Sigmoid colon (tissue), 7 donors: ENCODE data around the gene CEBPG. TPM values are rescaled to one million over a fixed set of nuclear protein-coding genes. Genes with fewer than 3 reads are reported as not detected.

Experiments
- DNase-seq: peaks from one replicate; pipeline ENCODE4 v3.0.0-alpha.2; 2019
- H3K27ac ChIP-seq, 4 donors: fragments of 200-600 bp; sonication (generic); one replicate each; pipeline ENCODE4 v1.5.1; 2016 to 2019; ENCODE audit warnings: mild to moderate bottlenecking in 1 of 4
- H3K27me3 ChIP-seq, 3 donors: fragments of 200-600 bp; sonication (generic); one replicate each; pipeline ENCODE4 v1.5.1; 2019; ENCODE audit warnings: mild to moderate bottlenecking in 1 of 3
- H3K36me3 ChIP-seq, 4 donors: fragments of 200-600 bp; sonication (generic); one replicate each; pipeline ENCODE4 v1.5.1; 2016 to 2019
- H3K4me1 ChIP-seq, 4 donors: fragments of 200-600 bp; sonication (generic); one replicate each; pipeline ENCODE4 v1.5.1; 2017 to 2019
- H3K4me3 ChIP-seq, 4 donors: fragments of 200-600 bp; sonication (generic); one replicate each; pipeline ENCODE4 v1.5.1; 2017 to 2019; ENCODE audit warnings: mild to moderate bottlenecking in 2 of 4, moderate library complexity in 1 of 4
- H3K9me3 ChIP-seq, 4 donors: fragments of 200-600 bp in 3 of 4; sonication (generic) in 3 of 4; one replicate each; pipeline versions ENCODE4 v1.5.1 to v1.6.1; 2013 to 2019
- CTCF ChIP-seq, 4 experiments: fragments of 450-650 bp in 3 of 4; fragments of 200-600 bp in 1 of 4; IDR thresholded peaks; one replicate each; pipeline ENCODE4 v1.5.1; 2016 to 2019; ENCODE audit warnings: antibody characterized with exemption in 4 of 4, mild to moderate bottlenecking in 3 of 4, moderate library complexity in 2 of 4
- EP300 ChIP-seq, 4 donors: sonication (generic); formaldehyde crosslinking; IDR thresholded peaks; one replicate each; pipeline ENCODE4 v1.6.1; 2017; ENCODE audit warnings: antibody characterized with exemption in 4 of 4
- POLR2A ChIP-seq, 2 donors: fragments of 450-650 bp; IDR thresholded peaks; one replicate each; pipeline ENCODE4 v1.6.1; 2016; ENCODE audit warnings: antibody characterized with exemption in 2 of 2, mild to moderate bottlenecking in 2 of 2, moderate library complexity in 2 of 2
- POLR2AphosphoS5 ChIP-seq, 4 donors: sonication (generic); formaldehyde crosslinking; IDR thresholded peaks; one replicate each; pipeline ENCODE4 v1.6.1; 2017; ENCODE audit warnings: antibody characterized with exemption in 4 of 4
- WGBS, 2 donors: extraction: QIAGEN DNeasy Blood & Tissue Kit; methylation state at CpG; one replicate each; pipeline ENCODE4 v1.1.7; 2013; 5-methylcytosine and 5-hydroxymethylcytosine counted together
- intact Hi-C: fragments of 100-400 bp; cut with DNase I; formaldehyde crosslinking; loops from one replicate; pipeline ENCODE4 v1.15.1; 2023
- polyA plus RNA-seq, 3 donors: library from polyadenylated mRNA; stranded (reverse); fragments of 200-250 nt; gene quantifications; one replicate each; pipeline ENCODE4 v1.2.3, GENCODE V29; 2013
- total RNA-seq, 4 donors: library from RNA; depleted of rRNA; stranded (reverse); fragments of >200 nt; gene quantifications; one replicate each; pipeline ENCODE4 v1.1.0, GENCODE V29; 2016
- donor health status: healthy with polysubstance abuse.
- donor health status: Bipolar disorder and iron deficiency.
- donor health status: healthy.

CEBPG gene
- total and polyA plus RNA-seq, 7 donors = 18.6 to 84.6 (median 27.8) TPM

GRCh38 chr19:33399081-33399744, 25.7 kb downstream of the CEBPG start:
- Histone ChIP-seq H3K27me3 (no peaks in the 10 kb centered on the region), H3K9me3 (no peaks in the 10 kb centered on the region), H3K36me3 (peaks cover 0 to 6% (median 0%) of the 10 kb centered on the region in 4 donors), H3K4me3 (no peak overlapping the region), H3K4me1 (peaks cover 0 to 30% (median 29%) of the 10 kb centered on the region in 4 donors), H3K27ac (no peak overlapping the region)
- intact Hi-C loops = no loop called here
- 93 to 94% methylated on average over 28 of the region's 28 CpGs for WGBS, 2 donors
- DNase-seq = peak; percentile 56
- no peak for TF ChIP-seq EP300 (IDR thresholded peaks at IDR 0.05)
- TF ChIP-seq POLR2A (IDR thresholded peaks at IDR 0.05) = no peak
- TF ChIP-seq POLR2AphosphoS5 (IDR thresholded peaks at IDR 0.05) = no peak
- TF ChIP-seq CTCF (IDR thresholded peaks at IDR 0.05) = no peak

- Histone ChIP-seq H3K4me1 (peaks cover 0 to 30% (median 22%) of the 10 kb centered on the region in 4 donors), H3K36me3 (peaks cover 0 to 6% (median 0%) of the 10 kb centered on the region in 4 donors), H3K27ac (no peak overlapping the region), H3K4me3 (no peak overlapping the region), H3K9me3 (no peaks in the 10 kb centered on the region), H3K27me3 (no peaks in the 10 kb centered on the region)
- peak; percentile 63 for DNase-seq
- intact Hi-C loops = no loop called here
- no peak for TF ChIP-seq POLR2A (IDR thresholded peaks at IDR 0.05)
- WGBS, 2 donors = 78 to 85% methylated on average over 22 of the region's 22 CpGs
Observed at GRCh38 chr19:33399745-33400681, 26.5 kb downstream of the CEBPG start.

- H3K36me3 ChIP-seq = peaks cover 0 to 6% (median 0%) of the 10 kb centered on the region in 4 donors
- 90 to 91% methylated on average over 24 of the region's 24 CpGs for WGBS, 2 donors
- H3K4me3 ChIP-seq = no peak overlapping the region
- intact Hi-C loops = no loop called here
- peaks cover 0 to 30% (median 18%) of the 10 kb centered on the region in 4 donors for H3K4me1 ChIP-seq
- peak; percentile 65 for DNase-seq
- no peak overlapping the region for H3K27ac ChIP-seq
- no peaks in the 10 kb centered on the region for H3K9me3 ChIP-seq
- H3K27me3 ChIP-seq = no peaks in the 10 kb centered on the region
- TF ChIP-seq POLR2A (IDR thresholded peaks at IDR 0.05) (no peak), EP300 (IDR thresholded peaks at IDR 0.05) (no peak)
Observed at GRCh38 chr19:33400856-33401682, 27.6 kb downstream of the CEBPG start.

- H3K9me3 ChIP-seq = no peaks in the 10 kb centered on the region
- H3K36me3 ChIP-seq = peaks cover 0 to 6% (median 0%) of the 10 kb centered on the region in 4 donors
- no peak overlapping the region for H3K27ac ChIP-seq
- WGBS, 2 donors = 82 to 89% methylated on average over 30 of the region's 30 CpGs
- TF ChIP-seq CTCF (IDR thresholded peaks at IDR 0.05) = no peak
- no peak for TF ChIP-seq POLR2AphosphoS5 (IDR thresholded peaks at IDR 0.05)
- TF ChIP-seq POLR2A (IDR thresholded peaks at IDR 0.05) = no peak
- no peak for TF ChIP-seq EP300 (IDR thresholded peaks at IDR 0.05)
- H3K4me3 ChIP-seq = no peak overlapping the region
- no peaks in the 10 kb centered on the region for H3K27me3 ChIP-seq
- intact Hi-C loops = no loop called here
- peak; percentile 59 for DNase-seq
- peaks cover 0 to 22% (median 10%) of the 10 kb centered on the region in 4 donors for H3K4me1 ChIP-seq
Observed at GRCh38 chr19:33401683-33402420, 28.3 kb downstream of the CEBPG start.
